Cardiac muscle cell (in vitro differentiated cells and primary cell): Measurements from ENCODE around the gene KLK5. TPM values are rescaled to one million over a fixed set of nuclear protein-coding genes. Genes with fewer than 3 reads are reported as not detected.

Source experiments
- DNase-seq, 2 donors: peaks; one replicate each; pipeline versions ENCODE4 v3.0.0 to v3.0.0-alpha.2; 2010 to 2017; ENCODE audit warnings: low read depth in 1 of 2, low spot score in 1 of 2
- H3K27ac ChIP-seq: fragments of 200-600 bp; sonication (generic); 2 replicates; pipeline ENCODE4 v1.5.1; 2016
- H3K27me3 ChIP-seq: fragments of 200-600 bp; sonication (generic); 2 replicates; pipeline ENCODE4 v1.6.0; 2016; ENCODE audit warnings: control low read depth
- H3K36me3 ChIP-seq: fragments of 200-600 bp; sonication (generic); 2 replicates; pipeline ENCODE4 v1.5.1; 2016; ENCODE audit warnings: control low read depth
- H3K4me1 ChIP-seq: fragments of 200-600 bp; sonication (generic); 2 replicates; pipeline ENCODE4 v1.8.1; 2017; ENCODE audit warnings: low read depth, mild to moderate bottlenecking, mixed run types
- H3K4me3 ChIP-seq: fragments of 200-600 bp; sonication (generic); 2 replicates; pipeline ENCODE4 v1.5.1; 2016; ENCODE audit warnings: mild to moderate bottlenecking
- H3K9me3 ChIP-seq: fragments of 200-600 bp; sonication (generic); 2 replicates; pipeline ENCODE4 v1.5.1; 2017; ENCODE audit warnings: low read depth, mild to moderate bottlenecking, control low read depth
- polyA plus RNA-seq: library from polyadenylated mRNA; unstranded; fragments of >200 nt; fragmentation: Nextera tagmentation; extraction: Ambion mirVana; gene quantifications from 2 replicates; pipeline ENCODE4 v1.2.1, GENCODE V29; 2016
- total RNA-seq: library from RNA; depleted of rRNA; stranded (reverse); fragments of >200 nt; gene quantifications from 2 replicates; pipeline ENCODE4 v1.2.3, GENCODE V29; 2016
- TF ChIP-seq, protein P1 (sequence below): IDR thresholded peaks from 2 replicates; pipeline ENCODE4 v1.5.1; 2012; ENCODE audit warnings: low read depth, mild to moderate bottlenecking, low read length

KLK5 gene
- total and polyA plus RNA-seq, 2 experiments from 2014 or later, result not detected

DNA sequence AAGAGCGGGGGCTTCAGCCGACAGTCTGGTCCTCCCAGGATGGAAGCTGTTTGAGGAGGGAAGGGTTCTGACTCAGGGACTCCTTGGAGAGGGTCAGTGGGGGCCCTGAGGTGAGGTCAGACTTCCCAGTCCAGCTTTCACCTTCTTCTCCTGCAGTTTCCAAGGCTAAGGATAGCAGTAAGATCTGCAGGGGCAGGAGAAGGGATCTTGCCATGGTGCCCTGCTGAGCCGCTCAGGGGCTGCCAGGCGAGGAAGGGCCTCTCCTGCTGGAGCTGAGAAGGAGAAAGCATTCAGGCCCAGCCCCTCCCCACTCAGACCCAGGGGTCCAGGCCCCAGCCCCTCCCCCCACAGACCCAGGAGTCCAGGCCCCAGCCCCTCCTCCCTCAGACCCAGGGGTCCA, 29.3 kb upstream of the KLK5 start:
- no peak overlapping the region for H3K4me3 ChIP-seq
- no peak for DNase-seq
- TF ChIP-seq, protein P1, sequence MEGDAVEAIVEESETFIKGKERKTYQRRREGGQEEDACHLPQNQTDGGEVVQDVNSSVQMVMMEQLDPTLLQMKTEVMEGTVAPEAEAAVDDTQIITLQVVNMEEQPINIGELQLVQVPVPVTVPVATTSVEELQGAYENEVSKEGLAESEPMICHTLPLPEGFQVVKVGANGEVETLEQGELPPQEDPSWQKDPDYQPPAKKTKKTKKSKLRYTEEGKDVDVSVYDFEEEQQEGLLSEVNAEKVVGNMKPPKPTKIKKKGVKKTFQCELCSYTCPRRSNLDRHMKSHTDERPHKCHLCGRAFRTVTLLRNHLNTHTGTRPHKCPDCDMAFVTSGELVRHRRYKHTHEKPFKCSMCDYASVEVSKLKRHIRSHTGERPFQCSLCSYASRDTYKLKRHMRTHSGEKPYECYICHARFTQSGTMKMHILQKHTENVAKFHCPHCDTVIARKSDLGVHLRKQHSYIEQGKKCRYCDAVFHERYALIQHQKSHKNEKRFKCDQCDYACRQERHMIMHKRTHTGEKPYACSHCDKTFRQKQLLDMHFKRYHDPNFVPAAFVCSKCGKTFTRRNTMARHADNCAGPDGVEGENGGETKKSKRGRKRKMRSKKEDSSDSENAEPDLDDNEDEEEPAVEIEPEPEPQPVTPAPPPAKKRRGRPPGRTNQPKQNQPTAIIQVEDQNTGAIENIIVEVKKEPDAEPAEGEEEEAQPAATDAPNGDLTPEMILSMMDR, result no peak
- H3K36me3 ChIP-seq, result no peaks in the 10 kb centered on the region
- H3K4me1 ChIP-seq, result no peaks in the 10 kb centered on the region
- H3K9me3 ChIP-seq, result no peaks in the 10 kb centered on the region
- H3K27me3 ChIP-seq, result peaks cover 29% of the 10 kb centered on the region
- no peak overlapping the region for H3K27ac ChIP-seq

DNA sequence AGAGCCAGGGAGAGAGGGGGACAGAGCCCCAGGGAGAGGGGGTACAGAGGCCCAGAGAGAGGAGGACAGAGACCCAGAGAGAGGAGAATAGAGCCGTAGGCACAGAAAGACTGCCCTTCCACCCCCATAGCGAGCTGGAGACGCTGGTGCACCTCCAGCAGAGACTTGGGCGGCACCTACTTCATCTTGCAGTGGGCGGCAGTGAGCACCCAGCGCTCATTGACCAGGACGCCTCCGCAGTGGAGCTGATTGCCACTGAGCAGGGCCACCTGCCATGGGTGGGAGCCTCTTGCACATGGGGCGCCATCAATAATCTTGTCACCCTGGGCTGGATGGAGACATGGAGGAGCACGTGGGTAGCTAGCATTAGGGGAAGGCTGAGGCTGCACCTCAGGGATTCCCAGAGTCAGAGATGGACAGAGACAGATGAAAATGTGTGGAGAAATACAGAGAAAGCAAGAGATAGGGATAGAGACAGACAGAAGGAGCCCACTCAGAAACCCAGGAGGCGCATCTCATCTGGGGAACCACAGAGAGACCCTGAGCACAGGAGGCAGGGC, 28.8 kb upstream of the KLK5 start:
- TF ChIP-seq, protein P1, result no peak
- no peaks in the 10 kb centered on the region for H3K36me3 ChIP-seq
- H3K4me1 ChIP-seq, result no peaks in the 10 kb centered on the region
- no peaks in the 10 kb centered on the region for H3K9me3 ChIP-seq
- DNase-seq, result no peak
- no peak overlapping the region for H3K4me3 ChIP-seq
- H3K27me3 ChIP-seq, result peaks cover 28% of the 10 kb centered on the region
- H3K27ac ChIP-seq, result no peak overlapping the region

DNA sequence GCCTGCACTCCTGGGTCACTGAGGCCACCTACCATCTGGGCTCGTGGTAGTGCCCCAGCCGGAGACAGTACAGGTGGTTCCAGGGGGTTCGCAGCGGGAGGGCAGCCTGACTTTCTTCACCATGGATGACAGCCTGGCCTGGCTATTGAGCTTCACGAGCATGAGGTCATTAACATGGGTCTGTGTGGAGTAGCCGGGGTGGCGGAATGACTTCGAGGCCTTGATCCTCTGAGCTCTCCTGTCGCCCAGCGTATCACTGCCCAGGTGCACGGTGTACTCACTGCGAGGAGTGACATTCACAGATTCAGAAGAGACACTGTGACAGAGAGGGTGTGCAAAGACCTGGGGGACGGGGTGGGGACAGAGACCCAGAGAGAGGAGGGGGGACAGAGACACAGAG, 27.4 kb upstream of the KLK5 start:
- DNase-seq, result no peak
- H3K27ac ChIP-seq, result no peak overlapping the region
- no peaks in the 10 kb centered on the region for H3K36me3 ChIP-seq
- H3K9me3 ChIP-seq, result no peaks in the 10 kb centered on the region
- TF ChIP-seq, protein P1, result no peak
- no peak overlapping the region for H3K4me3 ChIP-seq
- H3K4me1 ChIP-seq, result no peaks in the 10 kb centered on the region
- H3K27me3 ChIP-seq, result peaks cover 18% of the 10 kb centered on the region

DNA sequence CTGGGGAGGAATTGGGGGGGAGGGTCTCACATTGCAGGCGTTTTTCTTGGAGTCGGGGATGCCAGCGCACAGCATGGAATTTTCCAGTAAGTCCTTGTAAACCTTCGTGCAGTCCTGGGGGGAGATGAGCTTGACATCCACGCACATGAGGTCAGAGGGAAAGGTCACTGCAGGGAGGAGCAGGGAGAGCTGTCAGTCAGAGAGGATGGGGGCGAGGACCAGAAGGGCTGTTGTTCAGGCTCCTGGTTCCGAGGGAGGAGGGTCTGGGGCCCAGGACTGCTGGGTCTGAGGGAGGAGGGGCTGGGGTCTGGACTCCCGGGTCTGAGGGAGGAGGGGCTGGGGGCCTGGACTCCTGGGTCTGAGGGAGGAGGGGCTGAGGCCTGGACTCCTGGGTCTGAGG, 26.9 kb upstream of the KLK5 start:
- no peaks in the 10 kb centered on the region for H3K9me3 ChIP-seq
- H3K36me3 ChIP-seq, result no peaks in the 10 kb centered on the region
- H3K27me3 ChIP-seq, result peaks cover 18% of the 10 kb centered on the region
- H3K27ac ChIP-seq, result no peak overlapping the region
- no peak for DNase-seq
- no peaks in the 10 kb centered on the region for H3K4me1 ChIP-seq
- H3K4me3 ChIP-seq, result no peak overlapping the region
- TF ChIP-seq, protein P1, result no peak

DNA sequence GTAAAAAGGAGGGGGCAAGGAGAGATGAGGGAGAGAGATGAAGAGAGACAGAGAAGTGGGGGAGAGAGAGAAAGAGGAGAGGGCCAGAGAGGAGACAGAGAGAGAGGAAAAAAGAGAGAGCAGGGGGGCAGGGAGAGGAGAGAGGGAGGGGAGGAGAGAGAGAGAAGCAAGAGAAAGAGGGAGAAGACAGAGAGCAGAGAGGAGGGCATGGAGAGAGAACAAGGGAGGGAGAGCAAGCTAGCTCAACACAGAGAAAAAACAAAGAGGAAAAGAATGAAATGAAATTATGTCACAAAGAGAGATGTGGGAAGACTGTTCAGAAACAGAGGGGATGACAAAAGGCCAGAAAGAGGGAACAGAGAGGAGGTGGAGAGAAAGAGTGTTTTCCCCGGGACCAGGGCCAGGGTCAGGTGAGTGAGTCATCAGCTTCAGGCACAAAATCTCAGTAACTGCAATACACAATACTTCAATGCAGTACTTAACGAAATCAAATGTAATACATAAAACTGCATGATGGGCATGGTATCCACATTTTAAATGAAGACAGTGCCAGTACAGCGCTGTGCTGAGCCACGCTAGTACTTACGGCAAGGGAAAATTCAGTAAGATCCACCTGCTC, 26.0 kb upstream of the KLK5 start:
- H3K27ac ChIP-seq, result no peak overlapping the region
- TF ChIP-seq, protein P1, result no peak
- no peak for DNase-seq
- H3K4me3 ChIP-seq, result no peak overlapping the region
- H3K27me3 ChIP-seq, result peaks cover 9% of the 10 kb centered on the region
- no peaks in the 10 kb centered on the region for H3K4me1 ChIP-seq
- no peaks in the 10 kb centered on the region for H3K9me3 ChIP-seq
- no peaks in the 10 kb centered on the region for H3K36me3 ChIP-seq

DNA sequence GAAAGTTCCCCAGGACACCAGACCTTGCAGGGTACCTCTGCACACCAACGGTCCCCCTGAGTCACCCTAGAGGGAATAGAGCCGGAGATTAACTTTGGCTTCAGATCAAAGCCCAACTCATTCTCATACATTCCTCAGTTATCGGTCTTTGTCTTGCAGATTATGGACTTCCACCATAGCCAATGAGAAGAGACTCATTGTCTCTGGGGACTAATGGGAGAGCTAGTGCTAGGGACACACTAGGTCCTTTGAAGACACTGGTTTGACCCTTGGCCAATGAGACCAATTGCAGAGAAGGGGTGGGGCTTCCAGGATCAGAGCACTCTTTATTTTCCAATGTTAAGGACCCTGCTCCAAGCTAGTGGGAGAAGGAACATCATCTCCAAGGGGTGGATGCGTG, 24.8 kb upstream of the KLK5 start:
- Histone ChIP-seq H3K4me3 (no peak overlapping the region), H3K9me3 (no peaks in the 10 kb centered on the region), H3K36me3 (no peaks in the 10 kb centered on the region), H3K27ac (no peak overlapping the region), H3K4me1 (no peaks in the 10 kb centered on the region), H3K27me3 (peaks cover 3% of the 10 kb centered on the region)
- TF ChIP-seq, protein P1, result no peak
- no peak for DNase-seq
